Uterus (tissue), 4 donors: ENCODE results near the gene SMIM36. TPM values are rescaled to one million over a fixed set of nuclear protein-coding genes. Genes with fewer than 3 reads are reported as not detected.

Source experiments
- DNase-seq, 2 donors: peaks; one replicate each; pipeline ENCODE4 v3.0.0-alpha.2; 2019 to 2020
- H3K27ac ChIP-seq, 2 donors: fragments of 200-600 bp; sonication (generic); 1 replicate in 1 of 2; 2 replicates in 1 of 2; pipeline ENCODE4 v1.5.1; 2016 to 2018
- H3K27me3 ChIP-seq, 2 donors: fragments of 200-600 bp; sonication (generic); one replicate each; pipeline ENCODE4 v1.5.1; 2018 to 2019; ENCODE audit warnings: control low read depth in 1 of 2
- H3K36me3 ChIP-seq, 2 donors: fragments of 200-600 bp; sonication (generic); one replicate each; pipeline ENCODE4 v1.5.1; 2019; ENCODE audit warnings: control low read depth in 1 of 2
- H3K4me1 ChIP-seq, 2 donors: fragments of 200-600 bp; sonication (generic); one replicate each; pipeline ENCODE4 v1.5.1; 2018 to 2019; ENCODE audit warnings: control low read depth in 1 of 2
- H3K4me3 ChIP-seq, 2 donors: fragments of 200-600 bp; sonication (generic); 1 replicate in 1 of 2; 2 replicates in 1 of 2; pipeline ENCODE4 v1.5.1; 2018 to 2019; ENCODE audit warnings: mild to moderate bottlenecking in 1 of 2
- H3K9me3 ChIP-seq, 2 donors: fragments of 200-600 bp; sonication (generic); one replicate each; pipeline ENCODE4 v1.5.1; 2019; ENCODE audit warnings: control low read depth in 1 of 2
- CTCF ChIP-seq, 4 experiments: fragments of 200-600 bp in 2 of 4; fragments of 450-650 bp in 2 of 4; sonication (generic) in 2 of 4; IDR thresholded peaks; one replicate each; pipeline ENCODE4 v1.5.1; 2016 to 2019; ENCODE audit warnings: antibody characterized with exemption in 4 of 4, mild to moderate bottlenecking in 2 of 4, moderate library complexity in 1 of 4
- POLR2A ChIP-seq, 2 donors: fragments of 450-650 bp; IDR thresholded peaks; one replicate each; pipeline ENCODE4 v1.6.1; 2016; ENCODE audit warnings: antibody characterized with exemption in 2 of 2, mild to moderate bottlenecking in 1 of 2, moderate library complexity in 1 of 2
- intact Hi-C: fragments of 100-400 bp; cut with DNase I; formaldehyde crosslinking; loops from one replicate; pipeline ENCODE4 v1.15.1; 2023; ENCODE audit warnings: low total_unique reads
- total RNA-seq, 4 donors: library from RNA; depleted of rRNA in 3 of 4; stranded (reverse); fragments of >200 nt in 3 of 4; gene quantifications; one replicate each; pipeline versions ENCODE4 v1.1.0 to v1.2.4, GENCODE V29; 2014 to 2023
- donor health status: DM: yes; HTN: yes; CAD: no.

The SMIM36 gene
- total RNA-seq, 4 donors from 2014 or later, result not detected

DNA sequence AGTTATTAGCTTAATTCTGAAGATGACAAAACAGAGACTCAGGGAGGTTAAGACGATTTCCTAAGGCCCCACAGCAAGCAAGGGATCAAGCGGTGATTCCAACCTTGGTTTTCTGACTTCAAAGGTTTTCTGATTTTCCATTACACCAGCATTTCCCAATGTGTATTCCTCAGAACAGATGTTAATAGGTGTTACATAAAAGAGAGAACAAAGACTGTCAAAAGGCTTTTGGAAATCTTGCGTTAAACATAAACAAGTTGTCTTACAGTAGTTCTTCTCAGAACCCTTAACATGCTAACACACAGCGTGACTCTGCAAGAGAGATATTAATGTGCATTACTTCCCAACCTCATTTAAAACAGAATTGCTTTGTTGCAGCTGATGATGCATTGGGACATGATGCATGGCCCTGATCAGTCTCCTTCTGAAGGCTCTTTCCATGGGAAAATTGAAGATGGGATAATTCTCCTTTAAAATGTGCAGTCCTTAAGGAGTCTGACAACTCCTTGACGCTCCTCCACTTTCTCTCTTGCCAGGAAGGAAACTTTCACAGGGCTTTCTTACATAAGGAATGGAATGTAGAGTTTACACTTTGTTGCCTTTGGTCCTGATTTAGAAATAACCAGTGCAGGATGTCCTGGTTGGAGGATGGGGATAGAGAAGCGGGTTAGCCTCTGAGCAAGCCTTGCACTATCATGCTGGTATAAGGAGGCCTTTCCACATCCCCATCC, 68.1 kb downstream of the SMIM36 start:
- H3K4me3 ChIP-seq, result no peak overlapping the region
- TF ChIP-seq POLR2A (IDR thresholded peaks at IDR 0.05) (no peak), CTCF (IDR thresholded peaks at IDR 0.05) (no peak)
- H3K27me3 ChIP-seq, result no peaks in the 10 kb centered on the region
- H3K4me1 ChIP-seq, result no peaks in the 10 kb centered on the region
- no peak for DNase-seq
- intact Hi-C loops, result no loop called here
- no peak overlapping the region for H3K27ac ChIP-seq
- no peaks in the 10 kb centered on the region for H3K36me3 ChIP-seq
- H3K9me3 ChIP-seq, result no peaks in the 10 kb centered on the region

DNA sequence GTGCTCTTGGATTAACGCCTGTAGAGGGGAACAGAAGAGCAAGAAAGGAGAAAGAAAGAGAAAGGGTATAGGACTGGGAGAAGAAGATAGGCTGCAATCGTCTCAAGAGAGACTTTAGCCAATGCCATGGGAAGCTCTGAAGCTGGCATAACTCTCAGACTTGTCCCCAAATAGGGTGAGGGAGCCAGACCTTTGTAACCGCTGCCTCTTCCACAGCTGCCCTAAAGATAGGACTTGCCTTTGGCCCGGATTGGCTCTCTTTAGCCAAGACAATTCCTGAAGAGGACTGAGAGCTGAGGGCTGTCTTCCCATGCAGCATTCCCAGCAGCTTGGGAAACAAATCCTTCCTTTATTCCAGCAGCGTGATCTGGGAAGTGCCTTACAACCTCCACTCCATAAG, 68.8 kb downstream of the SMIM36 start:
- no peak for TF ChIP-seq CTCF (IDR thresholded peaks at IDR 0.05)
- TF ChIP-seq POLR2A (IDR thresholded peaks at IDR 0.05), result no peak
- intact Hi-C loops, result no loop called here
- Histone ChIP-seq H3K4me3 (no peak overlapping the region), H3K9me3 (no peaks in the 10 kb centered on the region), H3K27me3 (no peaks in the 10 kb centered on the region), H3K4me1 (no peaks in the 10 kb centered on the region), H3K27ac (no peak overlapping the region), H3K36me3 (no peaks in the 10 kb centered on the region)
- no peak for DNase-seq

- H3K4me1 ChIP-seq, result no peaks in the 10 kb centered on the region
- no peaks in the 10 kb centered on the region for H3K9me3 ChIP-seq
- TF ChIP-seq CTCF (IDR thresholded peaks at IDR 0.05), result no peak
- no peak for TF ChIP-seq POLR2A (IDR thresholded peaks at IDR 0.05)
- H3K36me3 ChIP-seq, result no peaks in the 10 kb centered on the region
- H3K27me3 ChIP-seq, result no peaks in the 10 kb centered on the region
- DNase-seq, result no peak
- intact Hi-C loops, result no loop called here
- no peak overlapping the region for H3K4me3 ChIP-seq
- H3K27ac ChIP-seq, result no peak overlapping the region
These were observed 69.7 kb downstream of the SMIM36 start for GRCh38 chr17:55441544-55441943.

DNA sequence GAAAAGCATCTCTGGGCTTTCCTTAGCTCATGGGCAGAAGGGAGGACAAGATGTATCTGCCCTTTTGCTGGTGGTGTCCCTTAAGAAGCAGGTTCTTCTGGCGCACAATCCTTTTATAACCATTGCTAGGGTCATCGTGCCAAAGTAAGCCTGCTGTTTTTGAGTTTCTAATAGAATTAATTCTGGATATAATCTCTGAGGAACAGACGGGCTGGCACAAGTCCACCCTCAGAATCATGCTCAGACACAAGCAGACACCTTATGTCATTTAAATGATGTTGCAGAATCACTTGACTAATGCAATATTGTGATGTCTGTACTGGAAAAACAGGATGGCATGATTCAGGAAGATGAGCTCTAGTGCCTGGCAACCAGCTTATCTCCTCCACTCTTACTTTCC, 70.9 kb downstream of the SMIM36 start:
- H3K4me3 ChIP-seq, result no peak overlapping the region
- no peak overlapping the region for H3K27ac ChIP-seq
- TF ChIP-seq POLR2A (IDR thresholded peaks at IDR 0.05) (no peak), CTCF (IDR thresholded peaks at IDR 0.05) (no peak)
- H3K36me3 ChIP-seq, result no peaks in the 10 kb centered on the region
- no peaks in the 10 kb centered on the region for H3K27me3 ChIP-seq
- intact Hi-C loops, result no loop called here
- DNase-seq, result no peak
- H3K9me3 ChIP-seq, result no peaks in the 10 kb centered on the region
- H3K4me1 ChIP-seq, result no peaks in the 10 kb centered on the region

- intact Hi-C loops, result no loop called here
- TF ChIP-seq POLR2A (IDR thresholded peaks at IDR 0.05) (no peak), CTCF (IDR thresholded peaks at IDR 0.05) (no peak)
- no peaks in the 10 kb centered on the region for H3K36me3 ChIP-seq
- H3K4me3 ChIP-seq, result no peak overlapping the region
- no peaks in the 10 kb centered on the region for H3K4me1 ChIP-seq
- H3K27me3 ChIP-seq, result no peaks in the 10 kb centered on the region
- H3K9me3 ChIP-seq, result no peaks in the 10 kb centered on the region
- H3K27ac ChIP-seq, result no peak overlapping the region
- no peak for DNase-seq
These were observed 74.1 kb downstream of the SMIM36 start for GRCh38 chr17:55437159-55437605.
